Measurements from ENCODE around the gene C20orf204.

- TF ChIP-seq, protein P1, sequence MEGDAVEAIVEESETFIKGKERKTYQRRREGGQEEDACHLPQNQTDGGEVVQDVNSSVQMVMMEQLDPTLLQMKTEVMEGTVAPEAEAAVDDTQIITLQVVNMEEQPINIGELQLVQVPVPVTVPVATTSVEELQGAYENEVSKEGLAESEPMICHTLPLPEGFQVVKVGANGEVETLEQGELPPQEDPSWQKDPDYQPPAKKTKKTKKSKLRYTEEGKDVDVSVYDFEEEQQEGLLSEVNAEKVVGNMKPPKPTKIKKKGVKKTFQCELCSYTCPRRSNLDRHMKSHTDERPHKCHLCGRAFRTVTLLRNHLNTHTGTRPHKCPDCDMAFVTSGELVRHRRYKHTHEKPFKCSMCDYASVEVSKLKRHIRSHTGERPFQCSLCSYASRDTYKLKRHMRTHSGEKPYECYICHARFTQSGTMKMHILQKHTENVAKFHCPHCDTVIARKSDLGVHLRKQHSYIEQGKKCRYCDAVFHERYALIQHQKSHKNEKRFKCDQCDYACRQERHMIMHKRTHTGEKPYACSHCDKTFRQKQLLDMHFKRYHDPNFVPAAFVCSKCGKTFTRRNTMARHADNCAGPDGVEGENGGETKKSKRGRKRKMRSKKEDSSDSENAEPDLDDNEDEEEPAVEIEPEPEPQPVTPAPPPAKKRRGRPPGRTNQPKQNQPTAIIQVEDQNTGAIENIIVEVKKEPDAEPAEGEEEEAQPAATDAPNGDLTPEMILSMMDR (conservative IDR thresholded peaks at IDR 0.05; ENCODE audit: low read depth, low read length), result no peak
- TF ChIP-seq EZH2 (IDR thresholded peaks at IDR 0.05; ENCODE audit: low read length, unreplicated experiment), result no peak
These were observed 44.2 kb downstream of the C20orf204 start, which contains the start of gene OPRL1 for GRCh38 chr20:64080013-64080812.

All from PC-3 (cell line).